ENCODE data around the gene SMG6.

SMG6 gene

GRCh38 chr17:2083613-2084035 lies 220.0 kb downstream of the SMG6 start:
- DNase-seq: no peak
- peak overlapping the region; percentile 88 for H3K27ac Mint-ChIP-seq
- H3K36me3 Mint-ChIP-seq (ENCODE audit: low read depth): peaks cover 40% of the 10 kb centered on the region
- TF ChIP-seq, protein P1, sequence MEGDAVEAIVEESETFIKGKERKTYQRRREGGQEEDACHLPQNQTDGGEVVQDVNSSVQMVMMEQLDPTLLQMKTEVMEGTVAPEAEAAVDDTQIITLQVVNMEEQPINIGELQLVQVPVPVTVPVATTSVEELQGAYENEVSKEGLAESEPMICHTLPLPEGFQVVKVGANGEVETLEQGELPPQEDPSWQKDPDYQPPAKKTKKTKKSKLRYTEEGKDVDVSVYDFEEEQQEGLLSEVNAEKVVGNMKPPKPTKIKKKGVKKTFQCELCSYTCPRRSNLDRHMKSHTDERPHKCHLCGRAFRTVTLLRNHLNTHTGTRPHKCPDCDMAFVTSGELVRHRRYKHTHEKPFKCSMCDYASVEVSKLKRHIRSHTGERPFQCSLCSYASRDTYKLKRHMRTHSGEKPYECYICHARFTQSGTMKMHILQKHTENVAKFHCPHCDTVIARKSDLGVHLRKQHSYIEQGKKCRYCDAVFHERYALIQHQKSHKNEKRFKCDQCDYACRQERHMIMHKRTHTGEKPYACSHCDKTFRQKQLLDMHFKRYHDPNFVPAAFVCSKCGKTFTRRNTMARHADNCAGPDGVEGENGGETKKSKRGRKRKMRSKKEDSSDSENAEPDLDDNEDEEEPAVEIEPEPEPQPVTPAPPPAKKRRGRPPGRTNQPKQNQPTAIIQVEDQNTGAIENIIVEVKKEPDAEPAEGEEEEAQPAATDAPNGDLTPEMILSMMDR (IDR thresholded peaks at IDR 0.05): no peak
- no peaks in the 10 kb centered on the region for H3K27me3 Mint-ChIP-seq (ENCODE audit: low read depth, poor library complexity)
- H3K4me3 Mint-ChIP-seq: no peak overlapping the region
- no peaks in the 10 kb centered on the region for H3K9me3 Mint-ChIP-seq
- H3K4me1 Mint-ChIP-seq: peaks cover 49% of the 10 kb centered on the region

DNA sequence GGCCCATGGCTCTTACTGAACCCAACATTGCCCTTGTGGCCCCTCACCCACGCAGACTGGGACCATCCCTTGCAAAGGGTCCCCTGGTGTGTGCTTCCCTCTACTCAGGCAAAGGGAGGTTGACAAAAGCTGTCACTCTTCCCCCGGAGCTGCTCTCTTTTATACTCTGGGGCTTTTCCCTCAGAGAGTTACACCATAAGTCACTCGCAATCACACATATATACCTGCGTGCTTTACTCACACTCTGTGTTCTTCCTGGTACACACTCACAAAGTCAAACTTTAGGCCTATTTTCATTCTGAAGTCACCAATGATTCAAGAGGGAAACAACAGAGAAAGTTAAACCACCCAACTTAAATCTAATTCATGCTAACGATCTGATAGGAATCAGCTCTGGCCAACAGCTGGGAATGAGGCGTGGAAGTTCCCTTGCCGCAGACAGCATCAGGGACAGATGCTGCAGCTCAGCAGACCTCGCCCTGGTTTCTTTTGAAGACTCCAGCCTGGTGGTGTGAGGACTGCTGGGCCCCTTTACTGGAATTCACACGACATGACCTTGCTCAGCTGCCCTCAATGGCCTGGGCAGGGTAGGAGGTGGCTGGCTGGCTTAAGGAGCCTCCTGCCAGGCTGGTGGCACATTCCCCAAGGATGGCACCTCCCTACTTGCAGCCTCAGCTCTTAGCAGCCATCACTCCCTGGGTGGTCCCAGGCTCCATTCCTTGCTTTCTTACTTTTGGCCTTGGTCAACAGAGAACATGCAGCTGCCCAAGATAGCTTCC lies 221.4 kb downstream of the SMG6 start:
- Mint-ChIP-seq H3K4me3 (no peak overlapping the region), H3K27me3 (ENCODE audit: low read depth, poor library complexity) (no peaks in the 10 kb centered on the region), H3K9me3 (no peaks in the 10 kb centered on the region), H3K36me3 (ENCODE audit: low read depth) (peaks cover 54% of the 10 kb centered on the region), H3K27ac (peak overlapping the region; percentile 15), H3K4me1 (peaks cover 45% of the 10 kb centered on the region)
- TF ChIP-seq, protein P1 (IDR thresholded peaks at IDR 0.05): no peak
- no peak for DNase-seq

DNA sequence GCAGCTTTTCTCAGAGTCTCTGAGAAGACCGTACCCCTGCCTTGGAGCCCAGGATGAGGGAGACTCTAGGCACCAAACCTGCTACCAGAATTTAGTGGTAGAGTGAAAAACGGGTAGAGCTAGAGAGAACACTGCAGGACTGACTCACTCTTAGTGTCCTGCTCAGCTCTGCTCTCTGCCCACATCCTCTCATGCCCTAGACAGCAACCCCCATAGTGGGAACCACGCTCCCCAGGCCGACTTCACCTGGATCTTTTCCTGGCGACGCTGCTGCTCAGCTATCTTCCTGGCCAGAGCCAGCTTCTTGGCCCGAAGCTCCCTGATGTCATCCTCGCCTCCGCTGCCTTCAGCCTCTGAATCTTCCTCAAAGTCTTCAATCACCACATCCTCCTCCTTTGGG lies 222.0 kb downstream of the SMG6 start:
- DNase-seq: no peak
- peak overlapping the region; percentile 15 for H3K27ac Mint-ChIP-seq
- H3K36me3 Mint-ChIP-seq (ENCODE audit: low read depth): peaks cover 58% of the 10 kb centered on the region
- H3K27me3 Mint-ChIP-seq (ENCODE audit: low read depth, poor library complexity): no peaks in the 10 kb centered on the region
- H3K4me1 Mint-ChIP-seq: peaks cover 45% of the 10 kb centered on the region
- H3K4me3 Mint-ChIP-seq: no peak overlapping the region
- TF ChIP-seq, protein P1 (IDR thresholded peaks at IDR 0.05): no peak
- no peaks in the 10 kb centered on the region for H3K9me3 Mint-ChIP-seq

DNA sequence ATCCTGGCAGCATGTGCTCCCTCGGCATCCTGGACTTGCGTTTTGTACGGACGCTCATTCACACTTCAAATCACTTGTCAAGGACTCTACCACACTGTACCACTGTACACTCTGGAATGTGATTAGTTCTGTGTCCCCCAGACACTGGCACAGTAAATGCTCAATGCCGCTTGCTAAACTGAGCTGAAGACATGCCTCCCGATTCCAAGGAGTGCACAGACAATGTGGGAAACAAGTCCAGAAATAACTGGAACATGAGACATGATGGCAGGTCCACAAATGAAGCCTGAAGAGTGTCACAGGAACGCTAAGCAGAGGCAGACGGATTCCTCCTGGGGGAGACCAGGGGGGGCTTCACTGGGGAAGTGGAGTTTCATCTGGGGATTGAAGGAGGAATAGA lies 226.5 kb downstream of the SMG6 start:
- H3K36me3 Mint-ChIP-seq (ENCODE audit: low read depth): peaks cover 57% of the 10 kb centered on the region
- H3K27ac Mint-ChIP-seq: peak overlapping the region; percentile 97
- no peak overlapping the region for H3K4me3 Mint-ChIP-seq
- DNase-seq: no peak
- peaks cover 49% of the 10 kb centered on the region for H3K4me1 Mint-ChIP-seq
- H3K27me3 Mint-ChIP-seq (ENCODE audit: low read depth, poor library complexity): no peaks in the 10 kb centered on the region
- no peaks in the 10 kb centered on the region for H3K9me3 Mint-ChIP-seq
- TF ChIP-seq, protein P1 (IDR thresholded peaks at IDR 0.05): no peak

GRCh38 chr17:2076087-2076984 lies 227.2 kb downstream of the SMG6 start:
- peak overlapping the region; percentile 97 for H3K27ac Mint-ChIP-seq
- H3K4me3 Mint-ChIP-seq: peak overlapping the region; percentile 30
- H3K27me3 Mint-ChIP-seq (ENCODE audit: low read depth, poor library complexity): no peaks in the 10 kb centered on the region
- DNase-seq: no peak
- peaks cover 52% of the 10 kb centered on the region for H3K36me3 Mint-ChIP-seq (ENCODE audit: low read depth)
- no peaks in the 10 kb centered on the region for H3K9me3 Mint-ChIP-seq
- H3K4me1 Mint-ChIP-seq: peaks cover 56% of the 10 kb centered on the region
- TF ChIP-seq, protein P1 (IDR thresholded peaks at IDR 0.05): no peak

All from nephron progenitor cell (in vitro differentiated cells).